PFSK-1 (cell line): ENCODE data around the gene CCDC12.

Experiments used
- FOXP2 ChIP-seq: optimal IDR thresholded peaks from 2 replicates; pipeline ENCODE3; 2011; ENCODE audit warnings: borderline replicate concordance, control low read depth, inconsistent platforms; ENCODE audit not compliant: insufficient read depth; ENCODE audit errors: extremely low read length, extremely low read depth
- POLR2AphosphoS5 ChIP-seq: IDR thresholded peaks from 2 replicates; pipeline ENCODE4 v1.6.1; 2012; ENCODE audit warnings: low read depth, mild to moderate bottlenecking, control low read depth, low read length, moderate library complexity
- REST ChIP-seq, 2 experiments: IDR thresholded peaks; 2 replicates each; pipeline versions ENCODE4 v1.6.1 to v1.8.0; 2011 to 2012; ENCODE audit warnings: low read depth in 2 of 2, low read length in 2 of 2, control low read depth in 1 of 2, inconsistent platforms in 1 of 2, mild to moderate bottlenecking in 1 of 2, moderate library complexity in 1 of 2; ENCODE audit not compliant: insufficient read depth in 1 of 2
- SIN3A ChIP-seq: IDR thresholded peaks from 2 replicates; pipeline ENCODE4 v1.6.1; 2012; ENCODE audit warnings: mild to moderate bottlenecking, low read length, moderate library complexity, borderline replicate concordance; ENCODE audit not compliant: insufficient read depth
- TAF1 ChIP-seq: IDR thresholded peaks from 2 replicates; pipeline ENCODE4 v1.6.1; 2012; ENCODE audit warnings: low read length, control low read depth, borderline replicate concordance; ENCODE audit not compliant: insufficient read depth

Gene CCDC12

DNA sequence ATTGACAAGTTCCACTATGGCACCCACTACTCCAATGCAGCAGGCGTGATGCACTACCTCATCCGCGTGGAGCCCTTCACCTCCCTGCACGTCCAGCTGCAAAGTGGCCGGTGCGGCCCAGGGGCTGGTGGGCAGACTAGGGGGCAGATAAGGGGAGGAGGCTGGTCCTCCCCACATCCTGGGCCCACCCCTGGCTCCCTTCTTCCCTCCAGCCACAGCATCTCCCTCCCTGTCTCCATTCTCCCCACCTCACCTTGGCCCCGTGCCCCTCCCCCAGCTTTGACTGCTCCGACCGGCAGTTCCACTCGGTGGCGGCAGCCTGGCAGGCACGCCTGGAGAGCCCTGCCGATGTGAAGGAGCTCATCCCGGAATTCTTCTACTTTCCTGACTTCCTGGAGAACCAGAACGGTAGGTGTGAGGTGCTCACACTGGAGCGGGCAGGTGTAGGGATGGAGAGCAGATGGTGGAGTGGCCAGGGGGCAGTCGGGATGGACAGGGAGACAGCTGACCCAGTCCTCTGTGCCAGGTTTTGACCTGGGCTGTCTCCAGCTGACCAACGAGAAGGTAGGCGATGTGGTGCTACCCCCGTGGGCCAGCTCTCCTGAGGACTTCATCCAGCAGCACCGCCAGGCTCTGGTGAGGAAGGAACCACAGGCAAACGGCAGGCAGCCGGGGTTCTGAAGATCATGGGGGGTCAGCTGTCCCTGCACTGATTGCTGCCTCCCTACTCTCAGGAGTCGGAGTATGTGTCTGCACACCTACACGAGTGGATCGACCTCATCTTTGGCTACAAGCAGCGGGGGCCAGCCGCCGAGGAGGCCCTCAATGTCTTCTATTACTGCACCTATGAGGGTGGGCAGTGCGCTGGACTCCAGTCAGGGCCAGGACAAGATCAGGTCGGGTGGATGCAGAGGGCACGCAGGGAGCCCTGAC lies 28.9 kb upstream of the CCDC12 start:
- TF ChIP-seq POLR2AphosphoS5 (no peak), REST (IDR thresholded peaks at IDR 0.05; ENCODE audit: insufficient read depth in 1 of 2, low read depth in 2 of 2, low read length in 2 of 2) (no peak), SIN3A (no peak), TAF1 (no peak), FOXP2 (no peak)

- TF ChIP-seq SIN3A (no peak), FOXP2 (no peak), POLR2AphosphoS5 (no peak), TAF1 (no peak), REST (IDR thresholded peaks at IDR 0.05; ENCODE audit: insufficient read depth in 1 of 2, low read depth in 2 of 2, low read length in 2 of 2) (no peak)
These were observed 28.0 kb upstream of the CCDC12 start for GRCh38 chr3:47004369-47005211.

DNA sequence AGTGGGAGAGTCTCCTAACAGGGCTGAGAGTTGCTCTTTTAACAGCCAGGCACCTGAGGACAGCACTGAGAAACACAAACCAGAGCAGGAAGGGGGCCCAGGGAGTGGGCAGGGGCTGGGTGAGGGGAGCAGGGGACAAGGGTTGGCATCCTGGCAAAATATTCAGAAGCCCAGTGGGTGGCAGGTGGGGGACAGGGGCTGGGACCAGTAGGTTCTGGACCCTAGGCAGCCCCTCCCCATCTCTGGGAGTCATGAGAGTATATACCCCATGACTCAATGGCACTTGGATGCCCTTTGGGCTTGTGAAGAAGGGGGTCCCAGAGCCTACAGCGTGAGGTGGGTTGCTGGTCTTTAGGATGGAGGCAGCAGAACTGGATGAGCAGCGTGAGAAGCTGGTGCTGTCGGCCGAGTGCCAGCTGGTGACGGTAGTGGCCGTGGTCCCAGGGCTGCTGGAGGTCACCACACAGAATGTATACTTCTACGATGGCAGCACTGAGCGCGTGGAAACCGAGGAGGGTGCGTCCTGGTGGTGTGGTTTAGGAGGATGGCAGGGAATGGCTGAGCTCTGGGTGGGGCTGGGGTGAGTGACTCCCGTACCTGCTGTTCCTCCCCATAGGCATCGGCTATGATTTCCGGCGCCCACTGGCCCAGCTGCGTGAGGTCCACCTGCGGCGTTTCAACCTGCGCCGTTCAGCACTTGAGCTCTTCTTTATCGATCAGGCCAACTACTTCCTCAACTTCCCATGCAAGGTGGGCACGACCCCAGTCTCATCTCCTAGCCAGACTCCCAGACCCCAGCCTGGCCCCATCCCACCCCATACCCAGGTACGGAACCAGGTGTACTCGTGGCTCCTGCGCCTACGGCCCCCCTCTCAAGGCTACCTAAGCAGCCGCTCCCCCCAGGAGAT lies 27.2 kb upstream of the CCDC12 start:
- TF ChIP-seq SIN3A (no peak), FOXP2 (no peak), POLR2AphosphoS5 (no peak), TAF1 (no peak), REST (IDR thresholded peaks at IDR 0.05; ENCODE audit: insufficient read depth in 1 of 2, low read depth in 2 of 2, low read length in 2 of 2) (no peak)

DNA sequence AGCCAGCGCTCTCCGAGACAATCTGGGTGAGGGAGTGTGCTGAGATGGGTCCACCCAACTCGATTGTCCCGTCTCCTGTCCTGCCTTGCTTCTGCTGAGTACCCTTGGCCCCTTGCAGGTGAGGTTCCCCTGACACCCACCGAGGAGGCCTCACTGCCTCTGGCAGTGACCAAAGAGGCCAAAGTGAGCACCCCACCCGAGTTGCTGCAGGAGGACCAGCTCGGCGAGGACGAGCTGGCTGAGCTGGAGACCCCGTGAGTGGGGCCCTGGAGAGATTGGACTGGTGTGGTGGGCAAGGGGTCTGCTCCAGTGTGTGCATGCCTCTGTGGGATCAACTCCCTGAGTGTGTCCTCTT lies 26.5 kb upstream of the CCDC12 start:
- TF ChIP-seq FOXP2 (no peak), TAF1 (no peak), POLR2AphosphoS5 (no peak)
